K562 (cell line): ENCODE data around the gene DPEP1. TPM values are rescaled to one million over a fixed set of nuclear protein-coding genes. Genes with fewer than 3 reads are reported as not detected.
A peak's percentile ranks its signal among the peaks of the same experiment; 100 is the strongest.

Source experiments
- ATAC-seq: fragments of 200-7000 bp; cut with Tn5 transposase; 3 replicates; pipeline ENCODE4 v1.9.1; 2020; ENCODE audit warnings: moderate library complexity
- BruUV-seq: library from RNA; stranded (reverse); fragments of 400-500 nt; replicated peaks from 2 replicates; lab custom pipeline; 2021; lab: Mats Ljungman, UMichigan
- CTCF ChIA-PET: fragments of 300-600 bp; formaldehyde crosslinking; extraction: SDS; loops from one replicate; lab custom pipeline; 2021; ENCODE audit warnings: low intra/inter-chr PET ratio; lab: Yijun Ruan, JAX
- POLR2A ChIA-PET: fragments of 300-600, 350-650 bp; sonication (Branson Sonifier 250); formaldehyde crosslinking; extraction: SDS; loops from one replicate; lab custom pipeline; 2021; ENCODE audit warnings: antibody characterized with exemption, inconsistent platforms; lab: Yijun Ruan, JAX
- DNase-seq, 4 experiments: peaks; one replicate each; pipeline versions ENCODE4 v3.0.0 to v3.0.0-alpha.2; 2011 to 2018; ENCODE audit warnings: low spot score in 3 of 4, mixed read lengths in 3 of 4; ENCODE audit errors: extremely low read depth in 1 of 4
- FAIRE-seq: peaks from 2 replicates; lab custom pipeline; 2011; peaks lifted over from hg19 to GRCh38; lab: Jason Lieb, UNC
- H2AFZ ChIP-seq: 2 replicates; pipeline ENCODE4 v1.6.0; 2011; ENCODE audit warnings: low read depth, low read length, control low read depth, inconsistent platforms
- H3K27ac ChIP-seq: fragments of 200-600 bp; 3 replicates; pipeline ENCODE4 v1.8.0; 2011; ENCODE audit warnings: low read depth, mild to moderate bottlenecking, control low read depth, inconsistent platforms, low read length, moderate library complexity, mixed read lengths; ENCODE audit errors: extremely low read depth
- H3K27me3 ChIP-seq, 2 experiments: fragments of 300-600 bp in 1 of 2; 2 replicates in 1 of 2; 3 replicates in 1 of 2; pipeline versions ENCODE4 v1.6.0 to v1.8.0; 2011; ENCODE audit warnings: inconsistent platforms in 2 of 2, low read length in 2 of 2, mild to moderate bottlenecking in 1 of 2, mixed read lengths in 1 of 2, moderate library complexity in 1 of 2; ENCODE audit not compliant: control insufficient read depth in 2 of 2, insufficient read depth in 2 of 2
- H3K36me3 ChIP-seq: fragments of 300-600 bp; 3 replicates; pipeline ENCODE4 v1.8.0; 2011; ENCODE audit warnings: mild to moderate bottlenecking, low read length, inconsistent platforms; ENCODE audit not compliant: control insufficient read depth, insufficient read depth
- H3K4me1 ChIP-seq, 2 experiments: fragments of 200-600 bp in 1 of 2; replicated peaks in 1 of 2; 2 replicates in 1 of 2; 3 replicates in 1 of 2; pipeline versions ENCODE4 v1.5.1 to v1.8.0; 2011; ENCODE audit warnings: inconsistent platforms in 2 of 2, low read length in 2 of 2, mild to moderate bottlenecking in 1 of 2, mixed read lengths in 1 of 2, moderate library complexity in 1 of 2; ENCODE audit not compliant: control insufficient read depth in 2 of 2, insufficient read depth in 2 of 2
- H3K4me2 ChIP-seq: 2 replicates; pipeline ENCODE4 v1.6.1; 2011; ENCODE audit warnings: low read length, control low read depth, inconsistent platforms, mixed read lengths; ENCODE audit not compliant: insufficient read depth
- H3K4me3 ChIP-seq: fragments of 200-600 bp; sonication (generic), shearing (Covaris generic); 2 replicates; pipeline ENCODE4 v1.5.1; 2016; ENCODE audit warnings: control low read depth, inconsistent platforms
- H3K79me2 ChIP-seq: fragments of 200-600 bp; 3 replicates; pipeline ENCODE4 v1.8.0; 2011; ENCODE audit warnings: low read length, inconsistent platforms; ENCODE audit not compliant: control insufficient read depth, insufficient read depth
- H3K9ac ChIP-seq, 2 experiments: 2 replicates each; pipeline versions ENCODE4 v1.6.0 to v1.6.1; 2011; ENCODE audit warnings: low read depth in 2 of 2, low read length in 2 of 2, control low read depth in 1 of 2, inconsistent platforms in 1 of 2, mild to moderate bottlenecking in 1 of 2, mixed read lengths in 1 of 2; ENCODE audit not compliant: insufficient read depth in 1 of 2
- H3K9me1 ChIP-seq: one replicate; pipeline ENCODE4 v1.6.0; 2011; ENCODE audit warnings: inconsistent platforms, mild to moderate bottlenecking, low read length, moderate library complexity; ENCODE audit not compliant: control insufficient read depth, insufficient read depth
- H3K9me3 ChIP-seq: replicated peaks from 2 replicates; pipeline ENCODE4 v1.5.1; 2011; ENCODE audit warnings: low read depth, low read length, inconsistent platforms; ENCODE audit not compliant: control insufficient read depth, insufficient read depth
- H4K20me1 ChIP-seq: replicated peaks from 2 replicates; pipeline ENCODE4 v1.6.1; 2011; ENCODE audit warnings: low read length, inconsistent platforms, mixed read lengths; ENCODE audit not compliant: control insufficient read depth, insufficient read depth
- ADNP ChIP-seq: fragments of 200-800 bp; sonication (Bioruptor generic); IDR thresholded peaks from 2 replicates; pipeline ENCODE4 v1.6.1; 2016; ENCODE audit warnings: missing genetic modification characterization, missing compliant biosample characterization
- ATF6 ChIP-seq: sonication (generic); formaldehyde crosslinking; IDR thresholded peaks from 2 replicates; pipeline ENCODE4 v1.4.0; 2020; ENCODE audit warnings: mild to moderate bottlenecking, missing genetic modification reagents
- ATF7 ChIP-seq: fragments of 450-650 bp; IDR thresholded peaks from 2 replicates; pipeline ENCODE4 v1.7.1; 2014; ENCODE audit warnings: mild to moderate bottlenecking, moderate library complexity
- CCAR2 ChIP-seq: fragments of 200-400 bp; formaldehyde crosslinking; IDR thresholded peaks from 2 replicates; pipeline ENCODE4 v1.6.1; 2017; ENCODE audit warnings: mild to moderate bottlenecking, low read depth, low read length
- FOXM1 ChIP-seq, 2 experiments: fragments of 450-650 bp in 1 of 2; sonication (generic) in 1 of 2; formaldehyde crosslinking in 1 of 2; IDR thresholded peaks; 2 replicates each; pipeline versions ENCODE4 v1.6.1 to v1.9.0; 2017 to 2022; ENCODE audit warnings: low read depth in 2 of 2, mild to moderate bottlenecking in 2 of 2, missing genetic modification reagents in 1 of 2, moderate library complexity in 1 of 2
- HDAC2 ChIP-seq: fragments of 450-650 bp; IDR thresholded peaks from 2 replicates; pipeline ENCODE4 v1.6.1; 2016; ENCODE audit warnings: mild to moderate bottlenecking
- KDM1A ChIP-seq, 2 experiments: fragments of 450-650 bp; IDR thresholded peaks; 2 replicates each; pipeline ENCODE4 v1.6.1; 2016; ENCODE audit warnings: mild to moderate bottlenecking in 2 of 2
- PHTF2 ChIP-seq: fragments of 250-450 bp; sonication (Bioruptor Pico); IDR thresholded peaks from 2 replicates; pipeline ENCODE4 v1.5.0; 2021; ENCODE audit warnings: mild to moderate bottlenecking
- POLR2H ChIP-seq: IDR thresholded peaks from 2 replicates; pipeline ENCODE4 v1.6.1; 2016; ENCODE audit warnings: missing genetic modification characterization, low read depth, mild to moderate bottlenecking, control low read depth, missing compliant biosample characterization, moderate library complexity
- ZNF232 ChIP-seq: sonication (generic); formaldehyde crosslinking; IDR thresholded peaks from 2 replicates; pipeline ENCODE4 v1.8.0; 2022; ENCODE audit warnings: mild to moderate bottlenecking, missing genetic modification reagents
- ZNF644 ChIP-seq: fragments of 200-800 bp; sonication (Bioruptor generic); IDR thresholded peaks from 2 replicates; pipeline ENCODE4 v1.6.1; 2016; ENCODE audit warnings: low read depth, missing genetic modification characterization, missing compliant biosample characterization
- WGBS: fragments of 100-300 bp; shearing (Covaris generic); methylation state at CpG from one replicate; pipeline ENCODE4 v1.1.6; 2016; ENCODE audit warnings: low coverage, mixed read lengths; ENCODE audit not compliant: insufficient coverage; ENCODE audit errors: missing lambda C conversion rate; 5-methylcytosine and 5-hydroxymethylcytosine counted together
- in situ Hi-C: fragments of 300-500 bp; cut with MboI; formaldehyde crosslinking; loops from 4 replicates; pipeline ENCODE4 v1.15.0; 2018; ENCODE audit warnings: inconsistent platforms, mixed read lengths
- intact Hi-C: fragments of 100-400 bp; cut with micrococcal nuclease; formaldehyde crosslinking; loops from 2 replicates; pipeline ENCODE4 v1.14.2; 2022
- polyA plus RNA-seq, 8 experiments: library from polyadenylated mRNA; depleted of rRNA in 4 of 8; stranded (reverse) in 5 of 8; unstranded in 3 of 8; fragments of >200 nt; fragmentation: Nextera tagmentation in 2 of 8; fragmentation: Illumina TruSeq in 1 of 8; extraction: Ambion mirVana in 2 of 8; extraction: Trizol in 1 of 8; gene quantifications; 2 replicates each; pipeline versions ENCODE4 v1.2.1 to v1.2.3, GENCODE V29; 2011 to 2014; ENCODE audit warnings: inconsistent platforms in 1 of 8, missing spikeins in 1 of 8
- total RNA-seq, 7 experiments: library from RNA; depleted of rRNA in 6 of 7; stranded (reverse); fragments of >200 nt in 6 of 7; fragmentation: Illumina TruSeq in 2 of 7; extraction: Trizol in 2 of 7; gene quantifications; 2 replicates each; pipeline versions ENCODE4 v1.2.1 to v1.2.3, GENCODE V29; 2011 to 2021; ENCODE audit warnings: low replicate concordance in 1 of 7
- TF ChIP-seq, protein P1 (sequence below), 2 experiments: fragments of 450-650 bp; IDR thresholded peaks; 2 replicates each; pipeline ENCODE4 v1.6.1; 2016; ENCODE audit warnings: mild to moderate bottlenecking in 2 of 2, borderline replicate concordance in 1 of 2, low read depth in 1 of 2, moderate library complexity in 1 of 2

The DPEP1 gene
- total and polyA plus RNA-seq, 9 of the 15 experiments (the other 6 are each of a cell fraction or from before 2014, with no cell fraction given), result 0.14 to 0.31 (median 0.20) TPM; not detected in 6

DNA sequence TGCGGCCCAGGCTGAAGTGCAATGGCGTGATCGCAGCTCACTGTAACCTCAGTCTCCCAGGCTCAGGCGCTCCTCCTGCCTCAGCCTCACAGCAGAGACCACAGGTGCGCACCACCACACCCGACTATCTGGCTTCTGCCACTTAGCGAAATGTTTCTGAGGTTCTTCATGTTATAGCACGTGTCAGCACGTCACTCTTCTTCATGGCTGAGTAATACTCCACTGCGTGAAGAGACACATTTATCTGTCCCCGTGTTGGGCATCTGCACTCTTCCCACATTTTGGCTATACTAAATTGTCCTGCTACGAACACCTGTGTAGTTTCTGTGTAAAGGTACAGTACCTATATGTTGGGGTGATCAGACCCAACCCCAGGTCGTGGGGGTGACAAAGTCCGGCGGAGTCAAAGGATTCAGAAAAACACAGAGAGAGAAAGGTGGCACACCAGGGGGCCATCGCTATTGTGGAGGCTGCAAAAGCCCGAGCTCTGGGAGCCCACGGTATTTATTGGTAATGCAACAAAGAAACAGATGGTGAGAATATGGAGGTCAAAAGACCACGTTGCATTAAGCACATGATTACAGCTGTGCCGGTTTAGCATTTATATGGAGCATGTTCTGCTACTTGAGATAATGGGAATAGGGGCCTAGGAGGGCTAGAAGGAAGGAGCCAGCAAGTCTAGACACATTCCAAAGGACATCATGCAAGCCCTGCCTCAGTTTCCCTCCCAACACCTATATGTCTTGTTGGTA lies 851 bp upstream of the DPEP1 start:
- DNase-seq (no peak), ATAC-seq (no peak), FAIRE-seq (no peak)
- Histone ChIP-seq H2AFZ (no peak overlapping the region), H3K9me3 (no peaks in the 10 kb centered on the region), H3K4me1 (peaks cover 15 to 61% of the 10 kb centered on the region in 2 experiments; a peak in 4 of 5 replicates), H3K79me2 (no peaks in the 10 kb centered on the region), H3K36me3 (no peaks in the 10 kb centered on the region), H3K27ac (no peak overlapping the region), H3K27me3 (no peaks in the 10 kb centered on the region), H4K20me1 (no peaks in the 10 kb centered on the region), H3K9me1 (no peaks in the 10 kb centered on the region), H3K4me3 (no peak overlapping the region), H3K4me2 (no peak overlapping the region), H3K9ac (no peak overlapping the region)
- POLR2A ChIA-PET, result no interaction called here
- 54% methylated on average over 20 of the region's 20 CpGs for WGBS
- BruUV-seq, result no TSS peak
- CTCF ChIA-PET, result no interaction called here
- intact Hi-C loops (no loop called here), in situ Hi-C loops (no loop called here)
- TF ChIP-seq, protein P1, sequence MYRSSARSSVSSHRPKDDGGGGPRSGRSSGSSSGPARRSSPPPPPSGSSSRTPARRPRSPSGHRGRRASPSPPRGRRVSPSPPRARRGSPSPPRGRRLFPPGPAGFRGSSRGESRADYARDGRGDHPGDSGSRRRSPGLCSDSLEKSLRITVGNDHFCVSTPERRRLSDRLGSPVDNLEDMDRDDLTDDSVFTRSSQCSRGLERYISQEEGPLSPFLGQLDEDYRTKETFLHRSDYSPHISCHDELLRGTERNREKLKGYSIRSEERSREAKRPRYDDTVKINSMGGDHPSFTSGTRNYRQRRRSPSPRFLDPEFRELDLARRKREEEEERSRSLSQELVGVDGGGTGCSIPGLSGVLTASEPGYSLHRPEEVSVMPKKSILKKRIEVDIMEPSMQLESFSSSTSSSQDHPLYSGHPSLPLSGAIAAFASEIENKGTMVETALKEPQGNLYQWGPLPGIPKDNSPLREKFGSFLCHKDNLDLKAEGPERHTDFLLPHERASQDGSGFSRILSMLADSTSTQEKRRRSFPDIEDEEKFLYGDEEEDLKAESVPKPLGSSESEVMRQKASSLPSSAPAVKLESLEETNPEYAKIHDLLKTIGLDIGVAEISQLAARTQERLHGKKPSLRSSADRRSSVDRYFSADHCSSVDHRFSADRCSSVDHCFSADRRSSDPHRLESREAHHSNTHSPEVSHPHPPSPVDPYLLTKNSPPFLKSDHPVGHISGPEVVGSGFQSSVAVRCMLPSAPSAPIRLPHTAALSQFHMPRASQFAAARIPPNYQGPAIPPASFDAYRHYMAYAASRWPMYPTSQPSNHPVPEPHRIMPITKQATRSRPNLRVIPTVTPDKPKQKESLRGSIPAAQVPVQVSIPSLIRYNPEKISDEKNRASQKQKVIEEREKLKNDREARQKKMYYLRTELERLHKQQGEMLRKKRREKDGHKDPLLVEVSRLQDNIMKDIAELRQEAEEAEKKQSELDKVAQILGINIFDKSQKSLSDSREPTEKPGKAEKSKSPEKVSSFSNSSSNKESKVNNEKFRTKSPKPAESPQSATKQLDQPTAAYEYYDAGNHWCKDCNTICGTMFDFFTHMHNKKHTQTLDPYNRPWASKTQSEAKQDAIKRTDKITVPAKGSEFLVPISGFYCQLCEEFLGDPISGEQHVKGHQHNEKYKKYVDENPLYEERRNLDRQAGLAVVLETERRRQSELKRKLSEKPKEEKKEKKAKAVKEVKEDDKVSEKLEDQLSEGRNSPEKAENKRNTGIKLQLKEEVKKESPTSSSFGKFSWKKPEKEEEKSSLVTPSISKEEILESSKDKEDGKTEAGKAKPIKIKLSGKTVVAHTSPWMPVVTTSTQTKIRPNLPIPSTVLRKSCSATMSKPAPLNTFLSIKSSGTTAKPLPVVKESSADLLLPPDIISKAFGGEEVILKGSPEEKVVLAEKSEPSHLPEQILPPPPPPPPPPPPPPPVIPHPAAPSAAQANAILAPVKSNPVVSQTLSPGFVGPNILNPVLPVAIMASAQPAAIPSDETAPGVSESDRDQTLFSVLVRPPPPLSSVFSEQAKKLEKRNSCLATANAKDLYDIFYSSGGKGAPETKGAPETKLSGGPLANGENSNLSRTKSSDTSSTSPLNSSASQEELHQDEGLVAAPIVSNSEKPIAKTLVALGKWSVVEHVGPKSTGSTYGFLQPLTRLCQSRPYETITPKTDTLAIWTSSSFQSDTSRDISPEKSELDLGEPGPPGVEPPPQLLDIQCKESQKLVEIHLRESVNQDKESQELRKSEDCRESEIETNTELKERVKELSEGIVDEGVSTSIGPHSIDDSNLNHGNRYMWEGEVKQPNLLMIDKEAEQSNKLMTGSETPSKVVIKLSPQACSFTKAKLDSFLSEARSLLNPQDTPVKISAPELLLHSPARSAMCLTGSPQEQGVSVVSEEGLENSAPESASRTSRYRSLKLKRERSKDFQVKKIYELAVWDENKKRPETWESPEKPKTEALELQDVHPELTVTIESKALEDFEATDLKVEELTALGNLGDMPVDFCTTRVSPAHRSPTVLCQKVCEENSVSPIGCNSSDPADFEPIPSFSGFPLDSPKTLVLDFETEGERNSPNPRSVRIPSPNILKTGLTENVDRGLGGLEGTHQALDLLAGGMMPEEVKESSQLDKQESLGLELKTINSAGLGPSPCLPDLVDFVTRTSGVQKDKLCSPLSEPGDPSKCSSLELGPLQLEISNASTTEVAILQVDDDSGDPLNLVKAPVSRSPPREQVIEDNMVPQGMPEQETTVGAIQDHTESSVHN (IDR thresholded peaks at IDR 0.05; ENCODE audit: borderline replicate concordance in 1 of 2, low read depth in 1 of 2), result no peak
- TF ChIP-seq ZNF232 (CRISPR knock-in tag) (no peak), KDM1A (IDR thresholded peaks at IDR 0.05) (peak; percentile 35 to 36; a peak in 2 of 4 replicates), ATF7 (no peak), POLR2H (tag) (no peak), PHTF2 (CRISPR knock-in tag) (no peak), ZNF644 (tag) (no peak), FOXM1 (IDR thresholded peaks at IDR 0.05; ENCODE audit: low read depth) (no peak), FOXM1 (CRISPR knock-in tag; IDR thresholded peaks at IDR 0.05; ENCODE audit: low read depth) (no peak), CCAR2 (no peak), HDAC2 (0 out of 2 replicates have a peak, but pooled peaks have one; percentile 17), ATF6 (CRISPR knock-in tag) (no peak), ADNP (tag) (no peak)
